Stimulated activated CD4-positive, alpha-beta T cell treated with anti-CD3 and anti-CD28 coated beads, Interleukin-4, amount 100 ng/mL, for 1 hour (primary cell): ENCODE results near the gene KLRD1.
"Not testable (repeated sequence)": the region's sequence is repeated elsewhere in the genome, so short reads cannot be mapped to it uniquely, and the experiment has no call there.

Experiments
- DNase-seq: peaks from one replicate; pipeline ENCODE4 v3.0.0-alpha.2; 2020

KLRD1 gene

GRCh38 chr12:10307630-10308029 is at the start of gene KLRD1:
TSS of gene KLRD1 (plus strand) at chr12:10307870. CDS start at chr12:10308078, 208 bp downstream.
- no peak for DNase-seq

- DNase-seq, result no peak
Observed at GRCh38 chr12:10260927-10261326, 46.7 kb upstream of the KLRD1 start.

DNA sequence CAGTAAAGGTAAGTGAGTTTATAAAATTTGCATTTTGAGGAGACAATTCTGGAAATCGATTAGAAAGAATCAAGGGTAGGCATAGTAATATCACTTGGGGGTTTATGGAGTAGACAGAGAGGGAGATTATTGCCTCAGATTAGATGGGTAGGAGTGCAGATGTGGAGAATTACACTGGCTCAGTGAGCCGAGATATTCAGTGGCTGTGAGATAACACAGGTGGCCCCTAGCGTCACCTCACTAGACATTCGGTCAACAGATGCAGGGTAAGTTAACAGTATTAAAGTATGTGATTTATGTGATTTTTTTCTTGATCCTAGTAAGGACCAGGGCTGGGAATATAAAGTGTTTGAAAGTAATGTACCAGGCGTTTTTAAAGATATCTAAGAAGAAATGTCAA is 39.6 kb upstream of the KLRD1 start:
- DNase-seq, result no peak

DNA sequence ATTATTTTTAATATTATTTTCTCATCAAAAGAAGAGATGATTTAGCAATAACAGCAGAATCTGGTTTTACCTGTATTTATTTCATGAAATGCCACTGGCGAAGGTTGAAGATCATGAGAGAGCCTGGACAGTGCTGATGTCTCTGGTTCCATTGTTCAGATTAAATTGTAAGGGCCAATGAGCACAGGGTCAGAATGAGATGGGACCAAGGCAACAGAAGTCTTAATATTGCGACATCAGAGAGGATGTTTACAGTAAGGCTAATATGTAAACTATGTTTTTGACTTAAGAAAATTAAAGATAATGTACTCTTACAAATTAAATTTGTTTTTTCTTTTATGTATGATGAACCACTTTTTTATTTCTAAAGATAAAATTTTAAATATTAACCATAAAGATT is 35.2 kb upstream of the KLRD1 start:
- no peak for DNase-seq

- DNase-seq, result no peak
Observed at GRCh38 chr12:10276774-10277173, 30.9 kb upstream of the KLRD1 start.

GRCh38 chr12:10278104-10278503 is 29.6 kb upstream of the KLRD1 start:
- no peak for DNase-seq

GRCh38 chr12:10279937-10280336 is 27.7 kb upstream of the KLRD1 start:
- DNase-seq, result no peak

DNA sequence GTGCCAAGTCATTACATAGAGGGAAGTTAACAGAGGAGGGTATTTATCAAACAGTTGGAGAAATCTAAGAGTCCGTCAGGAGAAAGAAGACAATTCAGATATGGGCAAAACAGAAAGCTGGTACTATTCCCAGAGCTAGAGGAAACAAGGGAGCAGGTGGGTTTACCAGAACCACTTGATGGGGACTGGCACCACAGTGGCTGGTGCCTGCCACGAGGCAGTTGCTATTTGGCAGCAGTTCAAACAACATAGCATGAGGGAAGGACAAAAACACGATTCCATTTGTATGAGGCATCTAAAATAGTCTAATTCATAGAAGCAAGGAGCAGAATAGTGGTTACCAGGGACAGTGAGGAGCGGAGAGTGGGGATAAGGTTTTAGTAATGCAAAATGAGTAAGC is 24.6 kb upstream of the KLRD1 start:
- DNase-seq, result no peak

DNA sequence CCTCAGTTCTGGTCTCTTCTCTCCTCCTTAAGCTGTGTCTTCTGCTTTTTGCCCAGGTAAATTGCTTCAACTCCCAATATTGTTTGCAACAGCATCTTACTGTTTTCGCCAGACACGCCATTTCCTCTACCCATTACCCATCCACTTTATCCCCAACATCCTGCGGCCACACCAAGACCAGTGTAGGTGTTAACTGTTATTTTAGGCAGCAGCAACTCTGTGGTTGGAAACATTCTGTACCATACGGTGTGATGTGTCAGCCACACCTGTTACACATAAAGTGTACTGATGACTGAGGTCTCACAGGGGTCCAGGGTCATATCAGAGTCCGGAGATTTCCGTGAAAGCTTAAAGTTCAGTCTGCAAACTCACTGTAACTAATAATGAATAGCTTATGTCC is 21.8 kb upstream of the KLRD1 start:
- no peak for DNase-seq

- DNase-seq, result no peak
Observed at GRCh38 chr12:10289005-10289754, 18.5 kb upstream of the KLRD1 start.

GRCh38 chr12:10291030-10291429 is 16.6 kb upstream of the KLRD1 start:
- no peak for DNase-seq

- DNase-seq, result no peak
Observed at GRCh38 chr12:10293151-10293550, 14.5 kb upstream of the KLRD1 start.

DNA sequence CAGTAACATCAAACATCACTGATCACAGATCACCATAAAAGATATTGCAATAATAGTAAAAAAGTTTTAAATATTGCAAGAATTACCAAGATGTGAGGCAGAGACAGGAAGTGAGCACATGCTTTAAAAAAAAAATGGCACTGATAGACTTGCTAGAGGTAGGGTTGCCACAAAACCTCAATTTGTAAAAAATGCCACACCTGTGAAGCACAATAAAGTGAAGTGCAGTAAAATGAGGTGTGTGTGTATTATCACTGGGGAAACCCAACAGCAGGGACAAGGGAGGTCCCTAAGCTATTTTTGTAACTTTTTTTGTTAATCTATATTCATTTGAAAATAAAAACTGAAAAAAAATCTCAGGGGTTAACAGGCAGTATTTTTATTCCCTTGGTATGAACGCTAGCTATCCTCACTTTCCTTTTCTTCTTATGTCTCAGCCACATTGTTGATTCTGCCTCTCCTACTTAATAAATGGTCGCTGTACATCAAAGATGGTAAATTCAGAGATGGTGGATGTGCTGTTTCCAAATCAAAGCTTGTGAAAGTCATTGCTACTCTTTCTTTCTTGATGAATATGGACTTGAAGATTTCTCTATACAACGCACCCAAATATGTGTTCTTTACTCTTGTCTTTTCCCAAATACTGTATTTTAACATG is 14.0 kb upstream of the KLRD1 start:
- DNase-seq, result no peak

- DNase-seq, result no peak
Observed at GRCh38 chr12:10301103-10301502, 6.6 kb upstream of the KLRD1 start.

DNA sequence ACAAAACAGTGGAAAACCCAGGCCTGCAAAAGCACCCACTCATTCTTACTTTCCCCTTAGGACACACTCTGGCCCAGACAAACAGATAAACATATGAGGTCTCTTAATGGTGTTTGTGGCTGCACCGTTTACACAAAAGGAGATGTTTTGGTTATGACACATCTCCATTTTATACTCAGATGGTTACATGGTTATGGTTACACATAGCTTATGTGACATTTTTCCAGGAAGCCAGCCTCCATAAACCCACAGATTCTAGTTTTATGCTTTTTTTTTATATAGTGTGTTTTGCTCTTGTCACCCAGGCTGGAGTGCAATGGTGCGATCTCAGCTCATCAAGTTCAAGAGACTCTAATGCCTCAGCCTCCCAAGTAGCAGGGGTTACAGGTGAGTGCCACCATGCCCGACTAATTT is 3.5 kb upstream of the KLRD1 start:
- no peak for DNase-seq

GRCh38 chr12:10305411-10305810 is 2.3 kb upstream of the KLRD1 start:
- no peak for DNase-seq

DNA sequence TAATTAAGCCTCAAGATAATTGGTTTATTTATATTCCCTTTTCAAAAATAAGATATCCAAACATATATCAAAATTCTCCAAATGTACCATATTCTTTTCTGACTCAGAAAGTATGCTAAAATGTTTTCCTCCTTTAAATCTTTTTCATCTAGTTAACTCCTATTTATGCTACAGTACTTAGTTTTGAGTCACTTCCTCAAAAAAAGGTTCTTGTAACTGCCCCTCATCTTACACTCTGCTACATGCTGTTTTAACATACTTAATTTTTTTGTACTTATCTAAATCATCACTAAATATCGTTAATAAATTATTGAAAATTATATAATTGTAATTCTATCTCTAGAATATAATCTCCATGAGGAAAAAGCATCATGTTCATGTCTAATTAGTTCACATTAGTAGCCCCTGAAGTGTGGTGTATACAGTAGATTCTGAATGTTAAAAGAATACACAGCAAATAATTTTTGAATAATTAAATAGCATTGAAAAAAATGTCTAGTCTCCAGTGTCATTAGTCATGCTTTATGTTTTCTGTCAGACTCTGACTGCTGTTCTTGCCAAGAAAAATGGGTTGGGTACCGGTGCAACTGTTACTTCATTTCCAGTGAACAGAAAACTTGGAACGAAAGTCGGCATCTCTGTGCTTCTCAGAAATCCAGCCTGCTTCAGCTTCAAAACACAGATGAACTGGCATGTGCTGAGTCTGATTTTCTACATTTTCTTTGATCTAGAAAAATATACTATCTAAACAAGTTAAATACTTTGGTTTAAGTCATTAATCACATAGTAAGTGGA is 3.5 kb downstream of the KLRD1 start:
- no peak for DNase-seq

- no peak for DNase-seq
Observed at GRCh38 chr12:10319388-10319787, 11.7 kb downstream of the KLRD1 start.

- DNase-seq, result no peak
Observed at GRCh38 chr12:10320643-10321042, 13.0 kb downstream of the KLRD1 start.

GRCh38 chr12:10328691-10329090 is 21.0 kb downstream of the KLRD1 start:
- not testable (repeated sequence) for DNase-seq

GRCh38 chr12:10331642-10332239 is 24.1 kb downstream of the KLRD1 start:
- DNase-seq, result no peak

GRCh38 chr12:10336196-10336595 is 28.5 kb downstream of the KLRD1 start:
- not testable (repeated sequence) for DNase-seq

- not testable (repeated sequence) for DNase-seq
Observed at GRCh38 chr12:10338470-10338869, 30.8 kb downstream of the KLRD1 start.
